Breast epithelium (tissue), 3 donors: Measurements from ENCODE around the gene ASCL1.

Experiments
- POLR2AphosphoS5 ChIP-seq, 3 donors: sonication (generic); formaldehyde crosslinking; IDR thresholded peaks; one replicate each; pipeline ENCODE4 v1.6.1; 2017; ENCODE audit warnings: antibody characterized with exemption in 3 of 3
- TF ChIP-seq, protein P1 (sequence below), 3 donors: fragments of 450-650 bp; IDR thresholded peaks; one replicate each; pipeline ENCODE4 v1.5.1; 2016 to 2017; ENCODE audit warnings: antibody characterized with exemption in 3 of 3, mild to moderate bottlenecking in 3 of 3, moderate library complexity in 3 of 3

DNA sequence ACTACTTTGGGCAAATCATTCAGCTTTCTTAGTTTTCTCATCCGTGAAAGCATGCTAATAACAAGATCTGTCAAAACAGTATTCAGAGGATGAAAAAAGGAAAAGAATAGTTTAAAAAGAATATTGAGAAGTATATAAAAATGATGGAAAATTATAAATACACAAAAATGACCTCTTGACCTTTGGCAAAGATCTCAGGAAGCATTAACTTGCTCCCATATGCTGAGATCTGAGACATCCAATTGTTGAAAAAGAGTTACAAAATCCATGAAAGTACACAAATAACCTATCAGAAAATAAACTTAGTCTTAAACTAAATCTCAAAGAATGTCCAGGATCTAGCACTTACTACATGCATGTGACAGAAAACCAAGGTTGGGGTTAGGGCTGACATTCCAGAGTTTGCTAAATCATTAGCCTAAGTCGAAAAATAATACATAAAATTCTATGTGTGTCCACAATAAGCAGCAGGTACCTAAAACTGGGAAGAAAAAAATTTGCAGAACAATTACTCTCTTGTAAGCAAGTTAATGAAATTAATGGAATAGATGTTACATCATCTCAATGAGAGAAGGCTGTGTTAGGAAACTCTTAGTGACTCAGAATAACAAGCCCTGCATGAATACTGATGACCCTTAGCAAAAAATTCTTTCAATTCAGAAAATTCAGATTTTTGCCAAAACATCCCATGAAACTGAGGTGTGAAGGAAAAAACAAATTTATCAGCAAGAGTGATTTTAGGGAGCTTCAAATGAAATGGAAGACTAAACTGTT lies 43.8 kb upstream of the ASCL1 start:
- TF ChIP-seq POLR2AphosphoS5 (IDR thresholded peaks at IDR 0.05) = no peak
- TF ChIP-seq, protein P1, sequence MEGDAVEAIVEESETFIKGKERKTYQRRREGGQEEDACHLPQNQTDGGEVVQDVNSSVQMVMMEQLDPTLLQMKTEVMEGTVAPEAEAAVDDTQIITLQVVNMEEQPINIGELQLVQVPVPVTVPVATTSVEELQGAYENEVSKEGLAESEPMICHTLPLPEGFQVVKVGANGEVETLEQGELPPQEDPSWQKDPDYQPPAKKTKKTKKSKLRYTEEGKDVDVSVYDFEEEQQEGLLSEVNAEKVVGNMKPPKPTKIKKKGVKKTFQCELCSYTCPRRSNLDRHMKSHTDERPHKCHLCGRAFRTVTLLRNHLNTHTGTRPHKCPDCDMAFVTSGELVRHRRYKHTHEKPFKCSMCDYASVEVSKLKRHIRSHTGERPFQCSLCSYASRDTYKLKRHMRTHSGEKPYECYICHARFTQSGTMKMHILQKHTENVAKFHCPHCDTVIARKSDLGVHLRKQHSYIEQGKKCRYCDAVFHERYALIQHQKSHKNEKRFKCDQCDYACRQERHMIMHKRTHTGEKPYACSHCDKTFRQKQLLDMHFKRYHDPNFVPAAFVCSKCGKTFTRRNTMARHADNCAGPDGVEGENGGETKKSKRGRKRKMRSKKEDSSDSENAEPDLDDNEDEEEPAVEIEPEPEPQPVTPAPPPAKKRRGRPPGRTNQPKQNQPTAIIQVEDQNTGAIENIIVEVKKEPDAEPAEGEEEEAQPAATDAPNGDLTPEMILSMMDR (IDR thresholded peaks at IDR 0.05) = no peak
